H9 (cell line): ENCODE measurements around the gene KSR1. TPM values are rescaled to one million over a fixed set of nuclear protein-coding genes. Genes with fewer than 3 reads are reported as not detected.

ENCODE experiments used
- DNase-seq: peaks from one replicate; pipeline ENCODE4 v3.0.0-alpha.2; 2017
- H2AFZ ChIP-seq: one replicate; pipeline ENCODE4 v1.6.1; 2013; ENCODE audit warnings: mild to moderate bottlenecking, low read length, control low read depth, moderate library complexity
- H2AK5ac ChIP-seq: 2 replicates; pipeline ENCODE4 v1.6.1; 2013; ENCODE audit warnings: low read length, control low read depth, mixed read lengths; ENCODE audit not compliant: insufficient read length
- H2BK120ac ChIP-seq: one replicate; pipeline ENCODE4 v1.6.1; 2013; ENCODE audit warnings: low read depth, mild to moderate bottlenecking, low read length, control low read depth, inconsistent platforms; ENCODE audit not compliant: poor library complexity, severe bottlenecking
- H2BK12ac ChIP-seq: 2 replicates; pipeline ENCODE4 v1.6.1; 2013; ENCODE audit warnings: low read length, control low read depth, mixed read lengths, low read depth; ENCODE audit not compliant: insufficient read length
- H2BK15ac ChIP-seq: 2 replicates; pipeline ENCODE4 v1.6.1; 2013; ENCODE audit warnings: low read depth, low read length, control low read depth
- H2BK20ac ChIP-seq: one replicate; pipeline ENCODE4 v1.6.1; 2013; ENCODE audit warnings: low read depth, mild to moderate bottlenecking, low read length, control low read depth, inconsistent platforms; ENCODE audit not compliant: poor library complexity, severe bottlenecking
- H2BK5ac ChIP-seq: 2 replicates; pipeline ENCODE4 v1.6.1; 2013; ENCODE audit warnings: low read length, control low read depth, mixed read lengths; ENCODE audit not compliant: insufficient read length
- H3K14ac ChIP-seq: 2 replicates; pipeline ENCODE4 v1.6.1; 2013; ENCODE audit warnings: low read length, control low read depth; ENCODE audit not compliant: insufficient read depth
- H3K18ac ChIP-seq: 2 replicates; pipeline ENCODE4 v1.6.1; 2013; ENCODE audit warnings: low read depth, mild to moderate bottlenecking, mixed read lengths, low read length, control low read depth; ENCODE audit not compliant: insufficient read length
- H3K23ac ChIP-seq: 2 replicates; pipeline ENCODE4 v1.6.1; 2013; ENCODE audit warnings: low read length, control low read depth, mixed read lengths, low read depth; ENCODE audit not compliant: insufficient read length
- H3K23me2 ChIP-seq: 2 replicates; pipeline ENCODE4 v1.6.1; 2013; ENCODE audit warnings: low read depth, mild to moderate bottlenecking, mixed read lengths, low read length, control low read depth; ENCODE audit not compliant: insufficient read length, poor library complexity, severe bottlenecking
- H3K27ac ChIP-seq: 2 replicates; pipeline ENCODE4 v1.5.1; 2013; ENCODE audit warnings: low read length, control low read depth, mixed read lengths, low read depth; ENCODE audit not compliant: insufficient read length
- H3K27me3 ChIP-seq: 2 replicates; pipeline ENCODE4 v1.6.1; 2013; ENCODE audit warnings: low read length, control low read depth, inconsistent platforms; ENCODE audit not compliant: insufficient read depth
- H3K4ac ChIP-seq: 2 replicates; pipeline ENCODE4 v1.6.1; 2013; ENCODE audit warnings: low read depth, mild to moderate bottlenecking, control low read depth, inconsistent platforms, low read length, moderate library complexity
- H3K4me1 ChIP-seq: 2 replicates; pipeline ENCODE4 v1.6.1; 2013; ENCODE audit warnings: low read length, control low read depth, inconsistent platforms; ENCODE audit not compliant: insufficient read depth
- H3K4me2 ChIP-seq: 2 replicates; pipeline ENCODE4 v1.6.1; 2013; ENCODE audit warnings: low read length, control low read depth, mixed read lengths; ENCODE audit not compliant: insufficient read length, insufficient read depth
- H3K56ac ChIP-seq: 2 replicates; pipeline ENCODE4 v1.6.1; 2013; ENCODE audit warnings: low read depth, mild to moderate bottlenecking, mixed read lengths, low read length, control low read depth; ENCODE audit not compliant: insufficient read length
- H3K79me1 ChIP-seq: 2 replicates; pipeline ENCODE4 v1.6.1; 2013; ENCODE audit warnings: low read depth, mild to moderate bottlenecking, moderate library complexity, low read length, control low read depth, inconsistent platforms; ENCODE audit not compliant: insufficient read depth, poor library complexity, severe bottlenecking
- H3K79me2 ChIP-seq: 2 replicates; pipeline ENCODE4 v1.6.1; 2013; ENCODE audit warnings: low read length, control low read depth, inconsistent platforms; ENCODE audit not compliant: insufficient read depth
- H3K9ac ChIP-seq: 2 replicates; pipeline ENCODE4 v1.6.1; 2013; ENCODE audit warnings: low read length, control low read depth, mixed read lengths; ENCODE audit not compliant: insufficient read length; ENCODE audit errors: extremely low read depth
- H3K9me3 ChIP-seq: one replicate; pipeline ENCODE4 v1.6.1; 2013; ENCODE audit warnings: low read depth, low read length, inconsistent platforms; ENCODE audit not compliant: control insufficient read depth
- H3T11ph ChIP-seq: one replicate; pipeline ENCODE4 v1.6.1; 2013; ENCODE audit warnings: mild to moderate bottlenecking, low read length, control low read depth, inconsistent platforms
- H4K20me1 ChIP-seq: one replicate; pipeline ENCODE4 v1.6.1; 2013; ENCODE audit not compliant: control insufficient read depth, insufficient read length, insufficient read depth
- H4K5ac ChIP-seq: 2 replicates; pipeline ENCODE4 v1.6.1; 2013; ENCODE audit warnings: low read depth, mild to moderate bottlenecking, mixed read lengths, low read length, control low read depth; ENCODE audit not compliant: insufficient read length
- H4K8ac ChIP-seq: replicated peaks from 2 replicates; pipeline ENCODE4 v1.6.1; 2013; ENCODE audit warnings: low read length, control low read depth, mixed read lengths, low read depth; ENCODE audit not compliant: insufficient read length
- H4K91ac ChIP-seq: 2 replicates; pipeline ENCODE4 v1.6.1; 2013; ENCODE audit warnings: low read depth, mild to moderate bottlenecking, moderate library complexity, mixed read lengths, low read length, control low read depth; ENCODE audit not compliant: insufficient read length
- H3K27ac Mint-ChIP-seq, 3 experiments: 2 replicates in 2 of 3; 3 replicates in 1 of 3; pipeline ENCODE4 v1.8.0; 2020 to 2021; ENCODE audit warnings: mixed read lengths in 3 of 3, mild to moderate bottlenecking in 1 of 3, moderate library complexity in 1 of 3
- H3K27me3 Mint-ChIP-seq: 2 replicates; pipeline ENCODE4 v1.8.0; 2021; ENCODE audit warnings: low read depth, mild to moderate bottlenecking, moderate library complexity, mixed read lengths
- H3K36me3 Mint-ChIP-seq, 3 experiments: 2 replicates in 2 of 3; 3 replicates in 1 of 3; pipeline ENCODE4 v1.8.0; 2020 to 2021; ENCODE audit warnings: low read depth in 3 of 3, mixed read lengths in 3 of 3; ENCODE audit not compliant: insufficient read depth in 1 of 3
- H3K4me1 Mint-ChIP-seq, 2 experiments: 2 replicates each; pipeline ENCODE4 v1.8.0; 2020; ENCODE audit warnings: mixed read lengths in 2 of 2
- H3K4me3 Mint-ChIP-seq, 2 experiments: 2 replicates in 1 of 2; 3 replicates in 1 of 2; pipeline ENCODE4 v1.8.0; 2020 to 2021; ENCODE audit warnings: mild to moderate bottlenecking in 2 of 2, mixed read lengths in 2 of 2, moderate library complexity in 1 of 2
- H3K9me3 Mint-ChIP-seq, 2 experiments: 2 replicates in 1 of 2; 3 replicates in 1 of 2; pipeline ENCODE4 v1.8.0; 2020; ENCODE audit warnings: mild to moderate bottlenecking in 2 of 2, mixed read lengths in 2 of 2, moderate library complexity in 1 of 2
- CTCF ChIP-seq: fragments of 200-600 bp; sonication (generic); conservative IDR thresholded peaks from 3 replicates; pipeline ENCODE4 v1.8.0; 2021; ENCODE audit warnings: antibody characterized with exemption, mild to moderate bottlenecking
- WGBS: extraction: QIAGEN DNeasy Blood & Tissue Kit; methylation state at CpG from one replicate; pipeline ENCODE4 v1.1.7; 2013; ENCODE audit warnings: missing lambda C conversion rate, low lambda C conversion rate, mixed read lengths; ENCODE audit not compliant: insufficient read length; ENCODE audit errors: extremely low coverage; 5-methylcytosine and 5-hydroxymethylcytosine counted together
- total RNA-seq: library from RNA; stranded (reverse); gene quantifications from 2 replicates; pipeline ENCODE4 v1.2.1, GENCODE V29; 2021

KSR1 gene
- total RNA-seq, 1 experiment from 2014 or later = 44.9 TPM

GRCh38 chr17:27666831-27667560 lies 210.7 kb downstream of the KSR1 start:
- Histone ChIP-seq H4K5ac (no peak overlapping the region), H2BK120ac (no peak overlapping the region), H3K23me2 (peaks cover 2% of the 10 kb centered on the region), H3K79me1 (no peaks in the 10 kb centered on the region), H3T11ph (no peak overlapping the region), H2AK5ac (no peak overlapping the region), H3K79me2 (no peaks in the 10 kb centered on the region), H4K91ac (no peak overlapping the region), H2BK12ac (no peak overlapping the region), H3K4ac (no peak overlapping the region; the same call in 1 of the 2 replicates), H3K18ac (no peak overlapping the region), H3K14ac (no peak overlapping the region), H2BK5ac (no peak overlapping the region), H4K20me1 (no peaks in the 10 kb centered on the region), H3K9me3 (no peaks in the 10 kb centered on the region), H3K27ac (no peak overlapping the region), H3K4me2 (no peak overlapping the region), H3K9ac (no peak overlapping the region), H2AFZ (no peak overlapping the region), H3K56ac (no peak overlapping the region), H2BK15ac (no peak overlapping the region), H3K27me3 (no peaks in the 10 kb centered on the region), H3K23ac (no peak overlapping the region), H4K8ac (no peak overlapping the region), H3K4me1 (no peaks in the 10 kb centered on the region), H2BK20ac (no peak overlapping the region)
- no CpG with 5 or more reads among the region's 11 CpGs for WGBS
- Mint-ChIP-seq H3K4me3 (no peak overlapping the region), H3K36me3 (no peaks in the 10 kb centered on the region), H3K9me3 (no peaks in the 10 kb centered on the region; a peak in 1 of 5 replicates), H3K27me3 (peaks cover 3% of the 10 kb centered on the region; the same call in 1 of the 2 replicates), H3K4me1 (no peaks in the 10 kb centered on the region), H3K27ac (no peak overlapping the region)
- peak; percentile 17 for DNase-seq
- no peak for TF ChIP-seq CTCF
